Measurements from ENCODE around the gene LRRC1.

GRCh38 chr6:53903357-53903756, 108.6 kb downstream of the LRRC1 start:
- TF ChIP-seq CTCF (IDR thresholded peaks at IDR 0.05; ENCODE audit: control extremely low read depth in 1 of 3, insufficient read depth in 1 of 3, low read depth in 1 of 3, low read length in 3 of 3) (no peak), CBX5 (IDR thresholded peaks at IDR 0.05; ENCODE audit: low read depth, low read length) (no peak), CHD1 (IDR thresholded peaks at IDR 0.05; ENCODE audit: low read depth, low read length) (no peak), CREB1 (IDR thresholded peaks at IDR 0.05) (no peak), BCL11A (IDR thresholded peaks at IDR 0.05; ENCODE audit: low read depth in 2 of 2, low read length in 2 of 2) (no peak), TCF12 (IDR thresholded peaks at IDR 0.05; ENCODE audit: low read depth, low read length) (no peak), EZH2 (IDR thresholded peaks at IDR 0.05; ENCODE audit: low read depth, low read length, severe bottlenecking) (no peak)
